ENCODE measurements around the gene ZSCAN12.

GRCh38 chr6:28373925-28374324 lies 25.6 kb downstream of the ZSCAN12 start:
- no peak for TF ChIP-seq CTCF (IDR thresholded peaks at IDR 0.05)
- no peak for TF ChIP-seq POLR2A (IDR thresholded peaks at IDR 0.05)

All from body of pancreas (tissue), 4 donors.